HCT116 (cell line): ENCODE measurements around the gene OSBPL10. TPM values are rescaled to one million over a fixed set of nuclear protein-coding genes. Genes with fewer than 3 reads are reported as not detected.

ENCODE experiments used
- ATAC-seq: fragments of 200-7000 bp; cut with Tn5 transposase; 2 replicates; pipeline ENCODE4 v1.9.1; 2020; ENCODE audit warnings: mild to moderate bottlenecking, moderate library complexity
- BruUV-seq: library from RNA; stranded (reverse); fragments of 400-500 nt; replicated peaks from 2 replicates; lab custom pipeline; 2021; lab: Mats Ljungman, UMichigan
- CTCF ChIA-PET: fragments of 300-600 bp; sonication (Branson Sonifier 250); formaldehyde crosslinking; loops from one replicate; lab custom pipeline; 2021; ENCODE audit warnings: antibody characterized with exemption; lab: Charles Lee
- POLR2A ChIA-PET: fragments of 300-600, 350-600 bp; sonication (Branson Sonifier 250); formaldehyde crosslinking; loops from one replicate; lab custom pipeline; 2021; ENCODE audit warnings: antibody characterized with exemption; lab: Charles Lee
- RAD21 ChIA-PET, 2 experiments: fragments of 300-600 bp; sonication (Branson Sonifier 250); formaldehyde crosslinking; loops; one replicate each; lab custom pipeline; 2023; ENCODE audit warnings: low total read pairs in 2 of 2; ENCODE audit not compliant: uncharacterized antibody in 2 of 2, unreplicated experiment in 2 of 2, low non-redundant PET in 1 of 2; lab: Charles Lee
- DNase-seq: peaks from one replicate; pipeline ENCODE4 v3.0.0-alpha.2; 2010; ENCODE audit warnings: low read depth, low spot score
- H2AFZ ChIP-seq: fragments of 200-600 bp; shearing (Covaris generic), sonication (generic); 2 replicates; pipeline ENCODE4 v1.6.1; 2017; ENCODE audit warnings: low read depth, mixed run types, mixed read lengths, antibody characterized with exemption, low read length; ENCODE audit not compliant: poor library complexity, severe bottlenecking
- H3K27ac ChIP-seq: 2 replicates; pipeline ENCODE4 v1.5.1; 2012; ENCODE audit warnings: low read depth, low read length
- H3K27me3 ChIP-seq: fragments of 200-600 bp; sonication (generic); 2 replicates; pipeline ENCODE4 v1.6.1; 2016; ENCODE audit warnings: mixed run types, low read length, mixed read lengths; ENCODE audit not compliant: insufficient read depth
- H3K36me3 ChIP-seq, 2 experiments: fragments of 200-500 bp in 1 of 2; fragments of 200-600 bp in 1 of 2; sonication (Bioruptor generic) in 1 of 2; sonication (generic) in 1 of 2; 2 replicates each; pipeline versions ENCODE4 v1.5.1 to v1.6.1; 2014 to 2016; ENCODE audit warnings: low read length in 2 of 2, inconsistent platforms in 1 of 2, mixed read lengths in 1 of 2, mixed run types in 1 of 2; ENCODE audit not compliant: insufficient read depth in 2 of 2, control insufficient read depth in 1 of 2
- H3K4me1 ChIP-seq, 2 experiments: fragments of 200-600 bp in 1 of 2; sonication (generic) in 1 of 2; 2 replicates each; pipeline versions ENCODE4 v1.5.1 to v1.6.1; 2012 to 2017; ENCODE audit warnings: low read length in 2 of 2, inconsistent platforms in 1 of 2, mild to moderate bottlenecking in 1 of 2, mixed read lengths in 1 of 2, mixed run types in 1 of 2, moderate library complexity in 1 of 2; ENCODE audit not compliant: insufficient read depth in 2 of 2, control insufficient read depth in 1 of 2
- H3K4me2 ChIP-seq: fragments of 200-600 bp; sonication (generic); 2 replicates; pipeline ENCODE4 v1.6.1; 2017; ENCODE audit warnings: mixed run types, low read length, mixed read lengths
- H3K4me3 ChIP-seq, 2 experiments: fragments of 200-600 bp in 1 of 2; sonication (generic) in 1 of 2; replicated peaks in 1 of 2; 2 replicates each; pipeline ENCODE4 v1.5.1; 2011 to 2016; ENCODE audit warnings: low read length in 2 of 2, control low read depth in 1 of 2, low read depth in 1 of 2, mild to moderate bottlenecking in 1 of 2, mixed read lengths in 1 of 2, mixed run types in 1 of 2
- H3K79me2 ChIP-seq: fragments of 200-600 bp; sonication (generic); 2 replicates; pipeline ENCODE4 v1.6.1; 2017; ENCODE audit warnings: mild to moderate bottlenecking, mixed run types, low read length, moderate library complexity, mixed read lengths; ENCODE audit not compliant: insufficient read depth
- H3K9ac ChIP-seq: fragments of 200-600 bp; sonication (generic); 2 replicates; pipeline ENCODE4 v1.6.1; 2016; ENCODE audit warnings: low read length, mixed read lengths
- H3K9me2 ChIP-seq: fragments of 200-600 bp; sonication (generic), shearing (Covaris generic); 2 replicates; pipeline ENCODE4 v1.6.1; 2017; ENCODE audit warnings: mixed run types, mild to moderate bottlenecking, moderate library complexity; ENCODE audit not compliant: insufficient read depth
- H3K9me3 ChIP-seq, 2 experiments: fragments of 200-500 bp in 1 of 2; fragments of 200-600 bp in 1 of 2; sonication (Bioruptor generic) in 1 of 2; sonication (generic) in 1 of 2; 2 replicates each; pipeline ENCODE4 v1.6.1; 2014 to 2017; ENCODE audit warnings: low read length in 2 of 2, mixed read lengths in 2 of 2, inconsistent platforms in 1 of 2, low read depth in 1 of 2, mild to moderate bottlenecking in 1 of 2, mixed run types in 1 of 2, moderate library complexity in 1 of 2; ENCODE audit not compliant: control insufficient read depth in 1 of 2, insufficient read depth in 1 of 2
- H4K20me1 ChIP-seq: fragments of 200-600 bp; sonication (generic), shearing (Covaris generic); 2 replicates; pipeline ENCODE4 v1.6.1; 2017; ENCODE audit warnings: mixed run types, mild to moderate bottlenecking, moderate library complexity; ENCODE audit not compliant: insufficient read depth
- CBX3 ChIP-seq: IDR thresholded peaks from 2 replicates; pipeline ENCODE4 v1.6.1; 2012; ENCODE audit warnings: low read depth
- EGR1 ChIP-seq: IDR thresholded peaks from 2 replicates; pipeline ENCODE4 v1.6.1; 2012; ENCODE audit warnings: low read depth
- ELF1 ChIP-seq: IDR thresholded peaks from 2 replicates; pipeline ENCODE4 v1.6.1; 2012; ENCODE audit warnings: low read depth, borderline replicate concordance
- EZH2 ChIP-seq: fragments of 200-600 bp; sonication (generic); IDR thresholded peaks from 2 replicates; pipeline ENCODE4 v1.6.1; 2017; ENCODE audit warnings: antibody characterized with exemption, mixed run types
- EZH2phosphoT487 ChIP-seq: fragments of 200-600 bp; IDR thresholded peaks from 2 replicates; pipeline ENCODE4 v1.6.1; 2018; ENCODE audit warnings: antibody characterized with exemption, borderline replicate concordance
- JUND ChIP-seq: IDR thresholded peaks from 2 replicates; pipeline ENCODE4 v1.6.1; 2012
- POLR2A ChIP-seq: IDR thresholded peaks from 2 replicates; pipeline ENCODE4 v1.7.0; 2011; ENCODE audit warnings: borderline replicate concordance; ENCODE audit not compliant: insufficient read depth, insufficient read length; ENCODE audit errors: extremely low read depth
- POLR2AphosphoS5 ChIP-seq: IDR thresholded peaks from 2 replicates; pipeline ENCODE4 v1.6.1; 2011; ENCODE audit warnings: mild to moderate bottlenecking, low read depth, low read length, moderate library complexity
- RAD21 ChIP-seq: IDR thresholded peaks from 2 replicates; pipeline ENCODE4 v1.6.1; 2012; ENCODE audit warnings: low read depth, mild to moderate bottlenecking
- SP1 ChIP-seq: IDR thresholded peaks from 2 replicates; pipeline ENCODE4 v1.6.1; 2012; ENCODE audit warnings: low read depth
- YY1 ChIP-seq: IDR thresholded peaks from 2 replicates; pipeline ENCODE4 v1.6.1; 2011; ENCODE audit warnings: low read length, low read depth, moderate library complexity, mild to moderate bottlenecking; ENCODE audit not compliant: insufficient replicate concordance; ENCODE audit errors: extremely low read depth
- ZNF274 ChIP-seq: fragments of 200-500 bp; sonication (Bioruptor generic); IDR thresholded peaks from 2 replicates; pipeline ENCODE4 v1.6.1; 2014; ENCODE audit warnings: mild to moderate bottlenecking, low read depth, low read length, inconsistent platforms
- intact Hi-C: fragments of 100-400 bp; cut with micrococcal nuclease; formaldehyde crosslinking; loops from 2 replicates; pipeline ENCODE4 v1.10.0; 2022
- total RNA-seq: library from RNA; stranded (reverse); gene quantifications from one replicate; pipeline ENCODE4 v1.2.1, GENCODE V29; 2021; ENCODE audit not compliant: unreplicated experiment
- TF ChIP-seq, protein P1 (sequence below): IDR thresholded peaks from 2 replicates; pipeline ENCODE4 v1.6.1; 2011; ENCODE audit warnings: mild to moderate bottlenecking, low read length, moderate library complexity; ENCODE audit not compliant: insufficient replicate concordance; ENCODE audit errors: extremely low read depth
- TF ChIP-seq, protein P2 (sequence below): IDR thresholded peaks from 2 replicates; pipeline ENCODE4 v1.6.1; 2012
- TF ChIP-seq, protein P3 (sequence below): IDR thresholded peaks from 2 replicates; pipeline ENCODE4 v1.6.1; 2012

Gene OSBPL10
- total RNA-seq, 1 experiment from 2014 or later: 25.8 TPM

DNA sequence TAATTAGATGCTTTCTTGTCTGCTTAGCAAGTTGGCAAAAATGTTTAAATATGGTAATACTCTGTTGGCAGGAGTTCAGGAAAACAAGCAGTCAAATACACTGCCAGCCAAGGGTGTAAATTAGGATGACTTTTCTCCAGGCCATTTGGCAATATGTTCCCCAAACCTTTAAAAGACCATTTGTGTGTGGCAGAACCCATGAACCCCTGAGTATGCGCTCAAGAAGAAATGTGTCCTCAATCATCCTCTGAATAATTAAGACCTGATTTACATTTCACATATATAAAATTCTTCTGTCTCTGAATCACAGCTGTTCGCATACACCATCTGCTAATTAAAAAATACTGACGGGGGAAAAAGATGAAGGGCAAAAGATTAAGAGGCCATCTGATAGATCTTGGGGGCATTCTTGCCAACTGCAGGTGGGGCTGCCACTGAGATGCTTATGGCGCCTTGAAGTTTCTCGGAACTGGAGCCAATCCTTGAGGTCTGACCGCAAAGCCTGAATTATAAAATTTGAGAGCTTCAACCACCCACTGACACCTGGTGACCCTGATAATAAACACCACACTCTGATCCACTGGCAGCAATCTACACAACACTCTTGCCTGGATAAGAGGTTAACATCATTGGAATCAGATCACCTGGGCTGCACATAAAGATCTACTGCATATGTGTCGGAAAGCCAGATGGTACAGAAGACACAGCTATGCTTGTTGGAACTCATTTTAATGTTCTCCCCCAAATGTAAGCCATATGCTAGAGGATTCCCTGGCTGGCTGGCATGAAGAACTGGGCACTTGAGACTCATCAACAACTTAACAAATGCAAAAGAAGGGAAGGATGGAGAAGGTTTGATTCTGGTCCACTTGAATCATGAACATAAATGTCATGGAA lies 190.6 kb downstream of the OSBPL10 start (continued):
- no peak for TF ChIP-seq ELF1

DNA sequence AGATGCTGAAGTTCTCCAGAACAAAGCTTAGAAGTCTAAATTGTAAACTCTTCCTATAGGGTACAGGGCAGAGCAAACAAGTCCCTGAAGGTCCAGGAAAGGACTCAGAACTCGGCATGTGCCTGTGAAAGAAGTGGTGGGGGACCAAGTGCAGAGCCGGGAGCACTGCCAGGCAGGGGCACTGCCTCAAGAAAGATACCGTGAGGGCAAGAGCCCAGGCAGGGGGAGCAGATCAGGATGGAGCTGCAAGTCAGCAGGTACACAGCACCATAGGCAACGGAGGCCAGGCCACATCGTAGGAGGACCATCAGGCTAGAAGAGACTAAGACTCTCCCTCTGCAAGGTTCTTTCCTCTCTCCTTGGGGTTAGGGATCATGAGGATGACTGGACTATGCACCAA lies 191.6 kb downstream of the OSBPL10 start:
- no peak overlapping the region for H3K4me2 ChIP-seq
- H3K79me2 ChIP-seq: no peaks in the 10 kb centered on the region
- ATAC-seq (no peak), DNase-seq (no peak)
- no peaks in the 10 kb centered on the region for H3K4me1 ChIP-seq
- H3K9ac ChIP-seq: no peak overlapping the region
- BruUV-seq: no TSS peak
- intact Hi-C loops: loop anchor here (5.0 kb wide), 1 partner anchor 442 kb away; no protein-coding TSS in a partner anchor
- no peak overlapping the region for H3K4me3 ChIP-seq
- no peak overlapping the region for H3K27ac ChIP-seq
- RAD21 ChIA-PET: no interaction called here
- H3K9me2 ChIP-seq: no peaks in the 10 kb centered on the region
- H3K9me3 ChIP-seq: no peaks in the 10 kb centered on the region
- CTCF ChIA-PET: no interaction called here
- POLR2A ChIA-PET: no interaction called here
- no peaks in the 10 kb centered on the region for H4K20me1 ChIP-seq
- no peaks in the 10 kb centered on the region for H3K27me3 ChIP-seq
- no peak overlapping the region for H2AFZ ChIP-seq
- TF ChIP-seq EZH2phosphoT487 (no peak), ZNF274 (no peak)
- no peaks in the 10 kb centered on the region for H3K36me3 ChIP-seq

DNA sequence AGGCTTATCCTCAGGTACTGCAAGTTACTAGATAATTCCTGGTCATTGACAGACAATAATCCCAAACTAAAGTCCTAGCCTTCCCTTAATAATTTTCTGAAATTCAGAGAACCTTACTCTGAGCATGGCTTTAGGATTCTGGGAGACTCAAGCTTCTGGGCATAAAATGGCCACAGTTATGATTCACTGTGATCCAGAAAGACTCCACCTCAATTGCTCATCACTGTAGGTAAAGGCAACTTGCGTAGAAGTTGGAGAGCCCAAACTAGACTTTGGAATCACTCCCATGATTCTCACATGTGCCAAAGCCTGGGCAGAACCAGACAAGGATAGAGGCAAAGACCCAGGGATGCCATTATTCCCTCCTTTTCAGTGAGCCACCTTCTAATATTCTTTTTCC lies 195.3 kb downstream of the OSBPL10 start:
- no peaks in the 10 kb centered on the region for H3K9me3 ChIP-seq
- intact Hi-C loops: loop anchor here (5.0 kb wide), 1 partner anchor 438 kb away; no protein-coding TSS in a partner anchor
- RAD21 ChIA-PET: no interaction called here
- H3K4me1 ChIP-seq: no peaks in the 10 kb centered on the region
- CTCF ChIA-PET: no interaction called here
- H3K27me3 ChIP-seq: no peaks in the 10 kb centered on the region
- H3K36me3 ChIP-seq: no peaks in the 10 kb centered on the region
- H3K9me2 ChIP-seq: no peaks in the 10 kb centered on the region
- no peak overlapping the region for H3K9ac ChIP-seq
- no peak for DNase-seq
- POLR2A ChIA-PET: no interaction called here
- no peak for ATAC-seq
- no peak overlapping the region for H3K27ac ChIP-seq
- no TSS peak for BruUV-seq
- no peaks in the 10 kb centered on the region for H3K79me2 ChIP-seq
- H2AFZ ChIP-seq: no peak overlapping the region
- no peak overlapping the region for H3K4me2 ChIP-seq
- H3K4me3 ChIP-seq: no peak overlapping the region
- H4K20me1 ChIP-seq: no peaks in the 10 kb centered on the region
- TF ChIP-seq RAD21: no peak
- no peak for TF ChIP-seq SP1
- no peak for TF ChIP-seq EZH2
- TF ChIP-seq EGR1: no peak
- no peak for TF ChIP-seq POLR2AphosphoS5
- TF ChIP-seq, protein P1, sequence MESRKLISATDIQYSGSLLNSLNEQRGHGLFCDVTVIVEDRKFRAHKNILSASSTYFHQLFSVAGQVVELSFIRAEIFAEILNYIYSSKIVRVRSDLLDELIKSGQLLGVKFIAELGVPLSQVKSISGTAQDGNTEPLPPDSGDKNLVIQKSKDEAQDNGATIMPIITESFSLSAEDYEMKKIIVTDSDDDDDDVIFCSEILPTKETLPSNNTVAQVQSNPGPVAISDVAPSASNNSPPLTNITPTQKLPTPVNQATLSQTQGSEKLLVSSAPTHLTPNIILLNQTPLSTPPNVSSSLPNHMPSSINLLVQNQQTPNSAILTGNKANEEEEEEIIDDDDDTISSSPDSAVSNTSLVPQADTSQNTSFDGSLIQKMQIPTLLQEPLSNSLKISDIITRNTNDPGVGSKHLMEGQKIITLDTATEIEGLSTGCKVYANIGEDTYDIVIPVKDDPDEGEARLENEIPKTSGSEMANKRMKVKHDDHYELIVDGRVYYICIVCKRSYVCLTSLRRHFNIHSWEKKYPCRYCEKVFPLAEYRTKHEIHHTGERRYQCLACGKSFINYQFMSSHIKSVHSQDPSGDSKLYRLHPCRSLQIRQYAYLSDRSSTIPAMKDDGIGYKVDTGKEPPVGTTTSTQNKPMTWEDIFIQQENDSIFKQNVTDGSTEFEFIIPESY: no peak
- TF ChIP-seq ZNF274: no peak
- TF ChIP-seq, protein P2, sequence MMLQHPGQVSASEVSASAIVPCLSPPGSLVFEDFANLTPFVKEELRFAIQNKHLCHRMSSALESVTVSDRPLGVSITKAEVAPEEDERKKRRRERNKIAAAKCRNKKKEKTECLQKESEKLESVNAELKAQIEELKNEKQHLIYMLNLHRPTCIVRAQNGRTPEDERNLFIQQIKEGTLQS: no peak
- TF ChIP-seq ELF1: no peak
- TF ChIP-seq CBX3: no peak
- no peak for TF ChIP-seq JUND
- TF ChIP-seq, protein P3, sequence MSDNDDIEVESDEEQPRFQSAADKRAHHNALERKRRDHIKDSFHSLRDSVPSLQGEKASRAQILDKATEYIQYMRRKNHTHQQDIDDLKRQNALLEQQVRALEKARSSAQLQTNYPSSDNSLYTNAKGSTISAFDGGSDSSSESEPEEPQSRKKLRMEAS: no peak
- TF ChIP-seq POLR2A: no peak
- TF ChIP-seq YY1: no peak
